Activated naive CD8-positive, alpha-beta T cell (primary cell): ENCODE measurements around the gene POLE2.

Experiments used
- H3K27ac Mint-ChIP-seq: one replicate; pipeline ENCODE4 v1.8.0; 2021; ENCODE audit warnings: mixed read lengths
- H3K27me3 Mint-ChIP-seq: one replicate; pipeline ENCODE4 v1.8.0; 2021; ENCODE audit warnings: mixed read lengths
- H3K36me3 Mint-ChIP-seq: one replicate; pipeline ENCODE4 v1.8.0; 2021; ENCODE audit warnings: mixed read lengths
- H3K4me1 Mint-ChIP-seq: one replicate; pipeline ENCODE4 v1.8.0; 2021; ENCODE audit warnings: low read depth, mixed read lengths
- H3K4me3 Mint-ChIP-seq: one replicate; pipeline ENCODE4 v1.8.0; 2021; ENCODE audit warnings: mild to moderate bottlenecking, mixed read lengths
- H3K9me3 Mint-ChIP-seq: one replicate; pipeline ENCODE4 v1.8.0; 2021; ENCODE audit warnings: low read depth, mixed read lengths

The POLE2 gene

DNA sequence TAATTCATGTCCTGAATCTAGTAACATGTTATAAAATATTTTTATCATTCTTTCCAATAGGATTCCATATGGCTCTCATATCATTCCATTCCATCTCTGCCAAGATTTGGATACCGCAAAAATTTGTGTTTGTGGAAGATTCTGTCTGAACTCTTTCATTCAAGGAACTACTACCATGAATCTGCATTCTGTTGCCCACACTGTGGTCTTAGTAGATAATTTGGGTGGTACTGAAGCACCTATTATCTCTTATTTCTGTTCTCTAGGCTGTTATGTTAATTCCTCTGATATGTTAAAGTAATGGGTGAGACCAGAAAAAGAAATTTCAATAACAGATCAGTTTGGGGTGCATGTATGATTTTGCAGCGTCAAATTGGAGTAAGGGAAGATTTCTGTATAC is 73.8 kb downstream of the POLE2 start:
- Mint-ChIP-seq H3K36me3 (peaks cover 16% of the 10 kb centered on the region), H3K27me3 (no peaks in the 10 kb centered on the region), H3K9me3 (no peaks in the 10 kb centered on the region), H3K4me3 (no peak overlapping the region), H3K4me1 (peaks cover 21% of the 10 kb centered on the region), H3K27ac (no peak overlapping the region)

DNA sequence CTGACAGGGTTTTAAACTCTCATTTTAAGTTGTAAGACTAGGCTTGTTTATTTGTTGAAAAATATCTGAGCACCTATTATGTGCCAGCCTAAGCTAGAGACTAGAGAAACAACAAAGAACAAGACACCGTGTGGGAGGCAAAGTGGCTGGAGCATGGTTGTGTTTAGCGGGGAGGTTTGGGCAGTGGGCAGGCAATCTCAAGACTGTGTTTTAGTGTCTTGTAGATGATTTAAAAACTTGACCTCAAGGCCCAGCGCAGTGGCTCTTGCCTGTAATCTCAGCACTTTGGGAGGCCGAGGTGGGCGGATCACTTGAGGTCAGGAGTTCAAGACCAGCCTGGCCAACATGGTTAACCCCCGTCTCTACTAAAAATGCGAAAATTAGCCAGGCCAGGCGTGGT is 75.3 kb downstream of the POLE2 start:
- Mint-ChIP-seq H3K4me3 (no peak overlapping the region), H3K27me3 (no peaks in the 10 kb centered on the region), H3K27ac (no peak overlapping the region), H3K4me1 (peaks cover 8% of the 10 kb centered on the region), H3K9me3 (no peaks in the 10 kb centered on the region), H3K36me3 (peaks cover 6% of the 10 kb centered on the region)

DNA sequence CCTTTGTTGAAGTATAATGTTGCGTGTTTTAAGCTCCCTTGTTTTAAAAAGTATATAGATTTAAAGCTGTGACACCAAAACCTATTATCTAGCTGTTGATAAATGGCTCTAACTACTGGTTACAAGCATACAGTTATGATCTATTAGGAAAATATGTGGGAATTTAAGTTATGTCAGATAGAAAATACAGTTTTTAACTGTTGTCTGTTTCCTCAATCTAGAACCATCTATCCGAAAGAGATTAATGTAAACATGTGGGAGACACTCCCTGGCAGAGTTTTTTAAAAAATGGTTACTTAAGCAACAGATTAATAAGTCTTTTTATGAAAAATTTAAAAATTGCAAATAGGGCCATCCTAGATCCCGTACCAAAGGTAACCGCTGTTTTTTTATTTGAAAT is 75.8 kb downstream of the POLE2 start:
- Mint-ChIP-seq H3K4me1 (peaks cover 4% of the 10 kb centered on the region), H3K9me3 (no peaks in the 10 kb centered on the region), H3K27ac (no peak overlapping the region), H3K36me3 (peaks cover 2% of the 10 kb centered on the region), H3K4me3 (no peak overlapping the region), H3K27me3 (no peaks in the 10 kb centered on the region)

DNA sequence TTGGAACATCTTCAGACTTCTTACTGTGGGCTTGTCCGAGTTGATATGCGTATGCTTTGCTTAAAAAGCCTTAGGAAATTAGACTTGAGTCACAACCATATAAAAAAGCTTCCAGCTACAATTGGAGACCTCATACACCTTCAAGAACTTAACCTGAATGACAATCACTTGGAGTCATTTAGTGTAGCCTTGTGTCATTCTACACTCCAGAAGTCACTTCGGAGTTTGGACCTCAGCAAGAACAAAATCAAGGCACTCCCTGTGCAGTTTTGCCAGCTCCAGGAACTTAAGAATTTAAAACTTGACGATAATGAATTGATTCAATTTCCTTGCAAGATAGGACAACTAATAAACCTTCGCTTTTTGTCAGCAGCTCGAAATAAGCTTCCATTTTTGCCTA is 80.4 kb downstream of the POLE2 start:
- no peaks in the 10 kb centered on the region for H3K9me3 Mint-ChIP-seq
- H3K4me3 Mint-ChIP-seq = no peak overlapping the region
- H3K4me1 Mint-ChIP-seq = peaks cover 1% of the 10 kb centered on the region
- H3K36me3 Mint-ChIP-seq = peaks cover 3% of the 10 kb centered on the region
- no peak overlapping the region for H3K27ac Mint-ChIP-seq
- H3K27me3 Mint-ChIP-seq = no peaks in the 10 kb centered on the region

DNA sequence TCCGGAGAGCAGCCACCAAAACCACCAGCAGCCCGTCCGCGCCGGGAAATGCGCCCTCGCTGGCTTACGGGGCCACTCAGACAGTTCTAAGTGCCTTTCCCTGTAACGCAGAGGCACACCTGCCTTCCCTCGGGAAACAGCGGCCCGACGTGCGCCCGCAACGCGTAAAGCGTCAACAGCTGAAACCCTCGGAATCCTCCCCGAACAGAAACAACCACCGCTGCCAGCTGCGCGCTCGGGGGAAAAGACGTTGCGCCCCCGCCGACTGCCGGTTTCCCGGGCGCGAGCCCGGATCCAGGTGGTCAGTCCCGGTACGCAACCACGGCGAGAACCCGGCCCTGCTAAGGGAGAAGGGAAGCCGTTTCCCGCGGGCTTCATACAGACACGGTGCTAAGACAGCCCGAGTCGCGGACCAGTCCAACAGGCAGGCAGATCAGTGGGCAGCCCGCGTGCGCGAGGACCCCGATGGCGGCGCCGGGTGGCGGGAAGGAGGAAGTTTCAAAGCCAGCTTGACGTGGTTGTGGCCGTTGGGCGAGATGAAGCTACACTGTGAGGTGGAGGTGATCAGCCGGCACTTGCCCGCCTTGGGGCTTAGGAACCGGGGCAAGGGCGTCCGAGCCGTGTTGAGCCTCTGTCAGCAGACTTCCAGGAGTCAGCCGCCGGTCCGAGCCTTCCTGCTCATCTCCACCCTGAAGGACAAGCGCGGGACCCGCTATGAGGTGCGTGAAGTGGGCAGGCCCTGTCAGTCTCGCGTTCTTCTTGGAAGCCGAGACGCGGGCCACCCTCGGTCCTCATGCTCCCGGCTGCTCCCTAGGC is 89.3 kb downstream of the POLE2 start, which contains the start of gene LRR1:
LRR1 (plus strand) TSS at position 456 of the 816 bp plus-strand sequence; CDS start at position 537, 81 bp downstream.
- H3K4me1 Mint-ChIP-seq = peaks cover 30% of the 10 kb centered on the region
- no peaks in the 10 kb centered on the region for H3K27me3 Mint-ChIP-seq
- H3K9me3 Mint-ChIP-seq = no peaks in the 10 kb centered on the region
- no peaks in the 10 kb centered on the region for H3K36me3 Mint-ChIP-seq
- peak within 1 kb of the TSS; percentile 94 for H3K4me3 Mint-ChIP-seq
- peak within 1 kb of the TSS; percentile 94 for H3K27ac Mint-ChIP-seq

DNA sequence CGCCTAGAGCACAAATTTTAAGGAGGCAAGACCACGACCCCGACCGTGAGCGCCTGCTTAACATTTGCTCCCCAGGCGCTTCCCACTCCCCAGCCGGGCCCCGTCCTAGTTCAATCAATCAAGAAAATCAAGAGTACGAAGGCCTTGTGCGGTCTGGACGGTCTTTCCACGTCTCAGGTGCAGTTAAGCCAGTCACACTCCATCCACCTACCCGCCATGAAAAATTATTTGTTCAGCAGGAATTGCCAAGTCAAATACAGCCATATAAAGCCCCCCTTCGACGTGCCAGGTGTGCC is 89.9 kb downstream of the POLE2 start:
- no peaks in the 10 kb centered on the region for H3K9me3 Mint-ChIP-seq
- H3K27ac Mint-ChIP-seq = peak overlapping the region; percentile 94
- peak overlapping the region; percentile 94 for H3K4me3 Mint-ChIP-seq
- H3K36me3 Mint-ChIP-seq = no peaks in the 10 kb centered on the region
- peaks cover 30% of the 10 kb centered on the region for H3K4me1 Mint-ChIP-seq
- no peaks in the 10 kb centered on the region for H3K27me3 Mint-ChIP-seq

DNA sequence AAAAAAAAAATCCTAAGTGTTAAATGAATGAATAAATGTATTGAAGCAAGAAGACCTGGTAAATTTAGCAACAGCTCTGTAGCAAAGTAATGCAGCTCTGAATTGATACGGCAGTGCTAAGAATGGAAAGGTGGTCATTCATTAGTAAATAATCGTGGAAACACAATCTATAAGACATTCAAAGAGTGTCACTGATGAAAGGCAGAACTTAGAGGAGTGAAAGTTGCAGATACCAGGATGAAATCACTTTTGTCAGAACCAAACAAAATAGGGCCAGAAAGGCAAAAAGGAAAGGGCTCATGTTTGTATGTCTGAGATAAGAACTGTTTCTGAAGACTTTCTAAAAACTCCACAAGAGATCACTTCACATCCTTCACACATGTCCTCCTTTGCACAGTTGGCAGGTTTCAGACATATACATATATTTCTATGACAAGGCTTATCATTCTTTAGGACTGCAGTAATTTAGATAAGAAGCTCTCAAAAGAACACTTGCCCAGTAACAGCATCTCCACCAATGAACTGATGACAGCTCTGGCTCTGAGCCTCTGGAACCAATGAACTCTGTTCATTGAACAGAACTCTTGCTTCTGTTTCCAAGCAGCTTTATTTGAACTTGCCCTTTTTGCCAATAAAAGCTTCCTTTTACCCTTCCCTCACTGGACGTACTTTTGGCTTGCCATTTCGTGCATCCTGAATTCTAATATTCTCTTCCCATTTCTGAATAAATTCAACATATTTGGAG is 93.5 kb downstream of the POLE2 start:
- Mint-ChIP-seq H3K27me3 (no peaks in the 10 kb centered on the region), H3K4me1 (peaks cover 16% of the 10 kb centered on the region), H3K4me3 (no peak overlapping the region), H3K36me3 (no peaks in the 10 kb centered on the region), H3K27ac (no peak overlapping the region), H3K9me3 (no peaks in the 10 kb centered on the region)
